Measurements from ENCODE around the gene RBM7. TPM values are rescaled to one million over a fixed set of nuclear protein-coding genes. Genes with fewer than 3 reads are reported as not detected.

The RBM7 gene
- total and polyA plus RNA-seq, 2 of the 13 experiments (the other 11 are each of a cell fraction or from before 2014, with no cell fraction given), result 30.5 to 32.3 TPM

- TF ChIP-seq ZNF318 (CRISPR knock-in tag; IDR thresholded peaks at IDR 0.05) (no peak), SAP130 (CRISPR knock-in tag; IDR thresholded peaks at IDR 0.05; ENCODE audit: low read depth) (peak; percentile 87), TRIM24 (CRISPR knock-in tag; IDR thresholded peaks at IDR 0.05) (no peak), ZBTB33 (CRISPR knock-in tag; IDR thresholded peaks at IDR 0.05) (no peak), POLR2A (IDR thresholded peaks at IDR 0.05; ENCODE audit: insufficient read depth in 1 of 2, low read depth in 2 of 2, low read length in 2 of 2) (peak; percentile 66 to 76), SOX13 (IDR thresholded peaks at IDR 0.05) (no peak), SOX13 (CRISPR knock-in tag; conservative IDR thresholded peaks at IDR 0.05 in 1 of 2, IDR thresholded peaks at IDR 0.05 in 1 of 2) (peak in 1 of 2 experiments; percentile 40; a peak in 2 of 4 replicates), HINFP (CRISPR knock-in tag; IDR thresholded peaks at IDR 0.05; ENCODE audit: low read depth) (no peak), NFIB (CRISPR knock-in tag; IDR thresholded peaks at IDR 0.05; ENCODE audit: borderline replicate concordance) (no peak), ZFP36L2 (CRISPR knock-in tag; IDR thresholded peaks at IDR 0.05) (no peak), MBD4 (IDR thresholded peaks at IDR 0.05; ENCODE audit: borderline replicate concordance, low read length) (no peak), HCFC1 (IDR thresholded peaks at IDR 0.05; ENCODE audit: low read depth, low read length) (peak; percentile 94), ZNF660 (CRISPR knock-in tag; IDR thresholded peaks at IDR 0.05; ENCODE audit: borderline replicate concordance, low read depth) (no peak), ZNF788 (CRISPR knock-in tag; IDR thresholded peaks at IDR 0.05; ENCODE audit: borderline replicate concordance) (peak; percentile 88; the same call in 1 of the 2 replicates), ZKSCAN5 (CRISPR knock-in tag; IDR thresholded peaks at IDR 0.05) (peak; percentile 84), ZNF777 (CRISPR knock-in tag; IDR thresholded peaks at IDR 0.05) (peak; percentile 66), ZBTB7A (CRISPR knock-in tag; IDR thresholded peaks at IDR 0.05) (no peak), ZNF264 (CRISPR knock-in tag; IDR thresholded peaks at IDR 0.05) (peak; percentile 49; the same call in 1 of the 2 replicates)
Measured at GRCh38 chr11:114439229-114440120, 39.0 kb downstream of the RBM7 start, which contains the start of gene REXO2 (continued).
